Measurements from ENCODE around the gene NDUFB7. TPM values are rescaled to one million over a fixed set of nuclear protein-coding genes. Genes with fewer than 3 reads are reported as not detected.
"Not testable (repeated sequence)": the region's sequence is repeated elsewhere in the genome, so short reads cannot be mapped to it uniquely, and the experiment has no call there.

NDUFB7 gene
- total and polyA plus RNA-seq, 4 experiments from 2014 or later, result 56.6 to 252 (median 122) TPM

DNA sequence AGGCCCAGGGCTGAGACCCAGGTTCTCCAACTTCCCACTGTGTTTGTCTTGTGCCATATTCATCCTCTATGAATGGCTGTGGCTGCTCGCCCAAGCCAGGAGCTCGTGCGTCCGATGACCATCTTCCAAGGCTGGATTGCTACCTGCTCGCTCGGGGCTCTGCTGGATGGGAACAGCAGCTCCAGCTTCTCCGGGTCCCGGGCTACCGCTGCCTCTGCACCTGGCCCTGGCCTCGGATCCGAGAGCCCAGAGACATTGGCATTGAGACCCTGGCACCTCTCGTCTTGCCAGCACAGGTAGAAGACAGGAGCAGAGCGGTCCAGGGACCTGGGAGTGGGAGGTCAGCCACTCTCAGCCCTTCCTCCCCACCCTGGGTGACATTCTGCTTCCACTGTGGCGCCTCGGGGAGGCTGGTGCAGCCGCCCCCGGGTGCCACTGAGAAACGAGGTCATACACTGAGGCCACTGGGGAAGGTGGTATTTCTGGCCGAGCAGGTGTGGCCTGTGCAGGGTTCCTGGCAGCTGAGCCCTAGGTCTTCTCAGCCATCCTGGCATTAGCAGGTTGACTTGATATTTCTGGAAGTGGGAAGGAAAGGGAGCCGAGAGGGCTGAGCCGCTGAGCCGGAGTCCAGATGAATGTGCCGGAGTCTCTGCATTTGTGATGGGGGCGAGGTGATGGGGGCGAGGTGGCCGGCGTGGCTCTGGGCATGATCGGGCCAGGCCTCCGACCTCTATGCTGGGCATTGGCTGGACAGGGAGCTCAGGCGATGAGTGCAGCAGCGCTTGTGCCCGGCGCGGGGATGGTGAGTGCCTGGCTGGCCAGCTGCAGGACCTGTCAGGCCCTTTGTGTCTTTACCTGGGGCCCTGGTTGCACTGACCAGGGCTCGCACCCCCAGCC lies 18.6 kb downstream of the NDUFB7 start:
- H3K36me3 Mint-ChIP-seq, result peaks cover 4 to 17% of the 10 kb centered on the region in 2 donors
- POLR2A ChIA-PET (ENCODE audit: partially characterized antibody), result interaction anchor here (1.5 to 5.4 kb wide), 3 partner anchors 31 to 47 kb away, joined by 4 to 35 read pairs (median 33); partner anchors contain the start of gene DNAJB1
- intact Hi-C loops (cut with micrococcal nuclease), result no loop called here
- peaks cover 29 to 73% (median 44%) of the 10 kb centered on the region in 4 donors for H3K4me1 Mint-ChIP-seq
- Histone ChIP-seq H3K27ac (ENCODE audit: low read depth, low read length) (peak overlapping the region; percentile 13), H3K36me3 (ENCODE audit: insufficient read depth, low read length) (peaks cover 11% of the 10 kb centered on the region), H3K27me3 (ENCODE audit: insufficient read depth, low read length) (no peaks in the 10 kb centered on the region), H3K4me1 (ENCODE audit: insufficient read depth, low read length) (peaks cover 57% of the 10 kb centered on the region), H3K4me3 (ENCODE audit: low read length in 2 of 2) (no peak overlapping the region), H3K9me3 (ENCODE audit: control insufficient read depth in 1 of 2, low read length in 2 of 2) (no peaks in the 10 kb centered on the region)
- H3K4me3 Mint-ChIP-seq, result no peak overlapping the region
- no peak for DNase-seq
- CTCF ChIA-PET (ENCODE audit: partially characterized antibody), result interaction anchor here (0.9 to 12.1 kb wide), 4 partner anchors 9 to 48 kb away, joined by 3 to 142 read pairs (median 37); partner anchors contain the start of gene NDUFB7
- H3K27me3 Mint-ChIP-seq, result no peaks in the 10 kb centered on the region
- H3K9me3 Mint-ChIP-seq, result no peaks in the 10 kb centered on the region
- peak overlapping the region in 6 of 7 donors; percentile 25 to 87 (median 64) for H3K27ac Mint-ChIP-seq

DNA sequence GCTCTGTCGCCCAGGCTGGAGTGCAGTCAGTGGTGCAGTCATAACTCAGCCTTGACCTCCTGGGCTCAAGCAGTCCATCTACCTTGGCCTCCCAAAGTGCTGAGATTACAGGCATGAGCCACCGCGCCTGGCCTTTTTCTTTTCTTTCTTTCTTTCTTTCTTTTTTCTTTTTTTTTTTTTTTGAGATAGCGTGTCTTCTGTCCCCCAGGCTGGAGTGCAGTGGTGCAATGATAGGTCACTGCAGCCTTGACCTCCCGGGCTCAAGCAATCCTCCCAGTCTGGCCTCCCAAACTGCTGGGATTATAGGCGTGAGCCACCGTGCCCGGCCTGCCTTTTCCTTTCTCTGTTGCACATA lies 19.9 kb downstream of the NDUFB7 start:
- H3K27ac ChIP-seq (ENCODE audit: low read depth, low read length); DNase-seq; H3K9me3 ChIP-seq (ENCODE audit: control insufficient read depth in 1 of 2, low read length in 2 of 2); H3K27me3 ChIP-seq (ENCODE audit: insufficient read depth, low read length); intact Hi-C loops (cut with micrococcal nuclease); H3K27me3 Mint-ChIP-seq; H3K4me3 ChIP-seq (ENCODE audit: low read length in 2 of 2); H3K9me3 Mint-ChIP-seq: not testable (repeated sequence)
- Mint-ChIP-seq H3K27ac (peak overlapping the region; percentile 57 to 95 (median 92)), H3K36me3 (peaks cover 4 to 20% of the 10 kb centered on the region in 2 donors), H3K4me3 (peak overlapping the region in 4 of 8 donors; percentile 17 to 64 (median 30)), H3K4me1 (peaks cover 29 to 67% (median 44%) of the 10 kb centered on the region in 4 donors)
- H3K36me3 ChIP-seq (ENCODE audit: insufficient read depth, low read length), result peaks cover 13% of the 10 kb centered on the region
- POLR2A ChIA-PET (ENCODE audit: partially characterized antibody), result interaction anchor here (1.0 to 2.8 kb wide), 5 partner anchors 30 to 57 kb away, joined by 4 to 27 read pairs (median 11); partner anchors contain the start of genes DNAJB1 and GIPC1
- CTCF ChIA-PET (ENCODE audit: partially characterized antibody), result interaction anchor here (0.7 to 12.1 kb wide), 12 partner anchors 8 to 73 kb away, joined by 3 to 142 read pairs (median 5); partner anchors contain the start of gene GIPC1
- peaks cover 52% of the 10 kb centered on the region for H3K4me1 ChIP-seq (ENCODE audit: insufficient read depth, low read length)

DNA sequence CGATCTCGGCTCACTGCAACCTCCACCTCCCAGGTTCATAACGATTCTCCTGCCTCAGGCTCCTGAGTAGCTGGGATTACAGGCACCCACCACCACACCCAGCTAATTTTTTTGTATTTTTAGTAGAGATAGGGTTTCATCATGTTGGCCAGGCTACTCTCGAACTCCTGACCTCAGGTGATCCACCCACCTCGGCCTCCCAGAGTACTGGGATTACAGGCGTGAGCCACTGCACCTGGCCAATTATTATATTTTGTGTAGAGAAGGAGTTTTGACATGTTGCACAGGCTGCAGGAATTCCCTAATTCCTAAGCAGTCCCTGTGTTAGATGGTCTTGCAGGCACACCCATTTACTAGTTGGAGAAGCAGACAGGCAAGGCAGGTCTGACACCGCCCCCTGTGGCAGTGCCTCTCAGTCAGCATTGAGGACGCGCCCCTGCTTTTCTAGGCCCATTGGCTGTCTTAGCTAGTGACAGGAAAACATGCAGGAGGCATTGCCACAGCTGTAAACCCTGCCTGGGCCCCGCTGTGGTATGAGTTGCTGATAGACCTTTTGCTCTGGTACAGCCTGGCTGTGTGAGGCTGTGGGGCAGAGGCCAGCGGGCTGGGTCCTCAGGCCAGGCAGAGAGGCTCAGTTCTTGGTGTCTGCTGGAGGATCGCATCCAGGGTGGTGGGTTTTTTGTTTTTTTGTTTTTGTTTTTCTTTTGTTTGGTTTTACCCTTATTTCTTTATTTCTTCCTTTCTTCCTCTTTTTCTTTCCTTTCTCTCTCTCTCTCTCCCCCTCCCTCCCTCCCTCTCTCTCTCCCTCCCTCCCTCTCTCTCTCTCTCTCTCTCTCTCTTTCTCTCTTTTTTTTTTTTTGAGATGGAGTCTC lies 20.5 kb downstream of the NDUFB7 start:
- peaks cover 26 to 65% (median 40%) of the 10 kb centered on the region in 4 donors for H3K4me1 Mint-ChIP-seq
- H3K36me3 ChIP-seq (ENCODE audit: insufficient read depth, low read length), result peaks cover 13% of the 10 kb centered on the region

DNA sequence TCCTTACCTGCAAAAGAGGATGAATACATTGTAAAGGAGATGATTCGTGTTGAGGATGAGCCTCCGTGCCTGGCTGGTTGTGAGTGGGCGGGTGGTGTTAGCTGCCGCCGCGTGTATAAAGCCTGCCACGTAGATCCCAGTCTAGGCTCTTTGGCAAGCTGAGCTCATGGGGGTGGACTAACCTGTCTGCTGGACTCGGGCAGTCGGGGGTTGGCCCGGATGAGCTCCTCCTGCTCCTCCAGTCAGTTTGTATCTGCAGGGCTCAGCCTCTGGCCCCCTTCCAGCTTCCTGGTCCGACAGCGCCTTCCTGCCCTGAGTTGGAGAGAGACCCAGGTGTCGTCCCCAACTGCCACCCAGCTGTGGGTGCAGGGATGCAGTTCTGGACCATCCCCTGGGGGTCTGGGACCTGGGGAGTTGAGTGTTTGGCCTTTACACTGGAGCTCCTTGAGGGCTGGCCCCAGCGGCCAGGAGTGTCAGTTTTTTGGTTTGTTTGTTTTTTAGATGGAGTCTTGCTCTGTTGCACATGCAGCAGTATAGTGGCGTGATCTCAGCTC lies 21.6 kb downstream of the NDUFB7 start:
- H3K27ac Mint-ChIP-seq, result peak overlapping the region in 4 of 7 donors; percentile 63 to 95 (median 73)
- CTCF ChIA-PET (ENCODE audit: partially characterized antibody), result interaction anchor here (1.0 to 12.1 kb wide), 13 partner anchors 10 to 71 kb away, joined by 4 to 142 read pairs (median 5); partner anchors contain the start of genes GIPC1 and NDUFB7
- Histone ChIP-seq H3K27ac (ENCODE audit: low read depth, low read length) (no peak overlapping the region), H3K9me3 (ENCODE audit: control insufficient read depth in 1 of 2, low read length in 2 of 2) (no peaks in the 10 kb centered on the region), H3K27me3 (ENCODE audit: insufficient read depth, low read length) (no peaks in the 10 kb centered on the region), H3K4me3 (ENCODE audit: low read length in 2 of 2) (no peak overlapping the region), H3K4me1 (ENCODE audit: insufficient read depth, low read length) (peaks cover 38% of the 10 kb centered on the region), H3K36me3 (ENCODE audit: insufficient read depth, low read length) (peaks cover 13% of the 10 kb centered on the region)
- peaks cover 19 to 64% (median 34%) of the 10 kb centered on the region in 4 donors for H3K4me1 Mint-ChIP-seq
- H3K4me3 Mint-ChIP-seq, result peak overlapping the region in 1 of 8 donors; percentile 36
- POLR2A ChIA-PET (ENCODE audit: partially characterized antibody), result interaction anchor here (1.0 to 2.8 kb wide), 6 partner anchors 17 to 63 kb away, joined by 3 to 27 read pairs (median 8); partner anchors contain the start of gene DNAJB1
- intact Hi-C loops (cut with micrococcal nuclease), result no loop called here
- no peak for DNase-seq
- peaks cover 4 to 22% of the 10 kb centered on the region in 2 donors for H3K36me3 Mint-ChIP-seq
- H3K27me3 Mint-ChIP-seq, result no peaks in the 10 kb centered on the region
- H3K9me3 Mint-ChIP-seq, result no peaks in the 10 kb centered on the region

More for the DNA sequence above, 20.5 kb downstream of the NDUFB7 start:
- H3K27me3 ChIP-seq (ENCODE audit: insufficient read depth, low read length); H3K9me3 Mint-ChIP-seq; H3K9me3 ChIP-seq (ENCODE audit: control insufficient read depth in 1 of 2, low read length in 2 of 2); H3K27me3 Mint-ChIP-seq; H3K4me3 ChIP-seq (ENCODE audit: low read length in 2 of 2): not testable (repeated sequence)
- intact Hi-C loops (cut with micrococcal nuclease), result loop anchor here (1.0 kb wide), 2 partner anchors 33 to 46 kb away; partner anchors contain the start of gene DNAJB1
- Histone ChIP-seq H3K27ac (ENCODE audit: low read depth, low read length) (peak overlapping the region; percentile 7), H3K4me1 (ENCODE audit: insufficient read depth, low read length) (peaks cover 46% of the 10 kb centered on the region)
- Mint-ChIP-seq H3K4me3 (peak overlapping the region in 6 of 8 donors; percentile 64 to 74 (median 68)), H3K27ac (peak overlapping the region; percentile 81 to 95 (median 92)), H3K36me3 (peaks cover 4 to 19% of the 10 kb centered on the region in 2 donors)
- POLR2A ChIA-PET (ENCODE audit: partially characterized antibody), result interaction anchor here (1.0 to 2.8 kb wide), 6 partner anchors 30 to 64 kb away, joined by 3 to 27 read pairs (median 8); partner anchors contain the start of genes DNAJB1 and GIPC1
- CTCF ChIA-PET (ENCODE audit: partially characterized antibody), result interaction anchor here (0.7 to 12.1 kb wide), 16 partner anchors 9 to 72 kb away, joined by 3 to 142 read pairs (median 5); partner anchors contain the start of genes GIPC1 and NDUFB7
- peak; percentile 80 to 86 (median 82) for DNase-seq

DNA sequence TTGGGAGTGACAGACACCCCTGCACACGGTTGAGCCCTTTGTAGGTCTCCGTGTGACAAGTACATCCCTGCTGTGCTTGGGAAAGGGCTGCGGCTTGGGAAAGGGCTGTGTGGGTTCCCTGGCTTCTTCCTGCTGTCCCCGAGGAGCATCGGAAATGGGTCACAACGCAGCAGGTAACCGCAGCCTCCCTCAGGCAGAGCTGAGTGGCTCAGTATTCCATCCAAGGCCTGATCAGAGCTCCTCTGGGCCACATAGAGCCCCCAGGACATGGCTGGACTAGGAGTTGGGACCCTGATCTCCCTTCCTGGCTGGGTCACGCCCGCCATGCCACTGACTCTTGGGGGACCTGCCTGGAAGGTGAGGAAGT lies 26.2 kb downstream of the NDUFB7 start:
- Mint-ChIP-seq H3K27ac (no peak overlapping the region), H3K27me3 (no peaks in the 10 kb centered on the region), H3K4me3 (no peak overlapping the region), H3K36me3 (peaks cover 7 to 27% of the 10 kb centered on the region in 2 donors), H3K9me3 (peaks cover 0 to 4% (median 0%) of the 10 kb centered on the region in 8 donors), H3K4me1 (peaks cover 14 to 52% (median 23%) of the 10 kb centered on the region in 4 donors)
- no peak for DNase-seq
- Histone ChIP-seq H3K4me1 (ENCODE audit: insufficient read depth, low read length) (peaks cover 11% of the 10 kb centered on the region), H3K27ac (ENCODE audit: low read depth, low read length) (no peak overlapping the region), H3K27me3 (ENCODE audit: insufficient read depth, low read length) (no peaks in the 10 kb centered on the region), H3K36me3 (ENCODE audit: insufficient read depth, low read length) (peaks cover 9% of the 10 kb centered on the region), H3K4me3 (ENCODE audit: low read length in 2 of 2) (no peak overlapping the region), H3K9me3 (ENCODE audit: control insufficient read depth in 1 of 2, low read length in 2 of 2) (no peaks in the 10 kb centered on the region)
- ChIA-PET POLR2A (ENCODE audit: partially characterized antibody) (interaction anchor here (0.6 to 1.8 kb wide), 2 partner anchors 24 to 34 kb away, joined by 3 to 4 read pairs; no protein-coding TSS in a partner anchor), CTCF (ENCODE audit: partially characterized antibody) (interaction anchor here (1.2 kb wide), 1 partner anchor 14 kb away, joined by 3 read pairs; no protein-coding TSS in a partner anchor)
- intact Hi-C loops (cut with micrococcal nuclease), result no loop called here

DNA sequence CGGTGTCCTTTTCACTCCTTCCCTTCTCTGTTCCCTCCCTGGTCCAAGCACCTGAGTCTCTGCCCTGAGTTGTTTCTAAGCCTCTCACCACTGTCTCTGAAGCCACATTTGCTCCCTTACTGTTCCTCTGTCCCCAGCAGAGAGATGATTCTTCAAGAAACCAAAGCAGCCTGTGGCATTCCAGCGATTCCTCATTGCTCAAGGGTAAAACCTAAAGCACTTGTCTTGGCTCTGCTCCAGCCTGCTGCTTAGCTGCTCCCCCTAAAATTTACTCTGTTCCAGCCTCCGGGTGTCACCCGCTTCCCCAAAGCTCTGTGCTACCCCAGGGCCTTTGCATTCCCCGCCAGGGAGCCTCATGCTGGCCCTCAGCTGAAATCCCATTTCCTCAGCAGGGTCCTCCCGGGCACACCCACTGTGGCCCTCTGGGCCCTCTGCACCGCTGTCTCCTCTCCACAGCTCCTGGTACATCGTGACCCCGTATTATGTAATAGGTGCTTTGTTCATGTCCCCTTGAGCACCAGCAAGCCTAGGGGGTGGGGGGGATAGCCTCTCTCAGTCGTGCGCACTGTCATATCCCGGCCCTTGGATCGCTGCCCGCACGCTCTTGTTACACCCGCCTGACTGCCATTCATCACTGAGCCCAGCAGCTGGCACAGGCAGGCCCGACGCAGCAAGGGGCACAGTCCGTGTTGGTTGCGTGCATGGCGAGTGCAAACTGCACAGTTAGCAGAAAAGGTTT lies 26.7 kb downstream of the NDUFB7 start:
- H3K4me1 Mint-ChIP-seq, result peaks cover 12 to 50% (median 21%) of the 10 kb centered on the region in 4 donors
- no peak for DNase-seq
- peaks cover 6% of the 10 kb centered on the region for H3K4me1 ChIP-seq (ENCODE audit: insufficient read depth, low read length)
- ChIA-PET CTCF (ENCODE audit: partially characterized antibody) (interaction anchor here (1.2 to 2.6 kb wide), 2 partner anchors 11 to 13 kb away, joined by 3 to 11 read pairs; no protein-coding TSS in a partner anchor), POLR2A (ENCODE audit: partially characterized antibody) (interaction anchor here (0.6 kb wide), 1 partner anchor 33 kb away, joined by 3 read pairs; no protein-coding TSS in a partner anchor)
- H3K27ac ChIP-seq (ENCODE audit: low read depth, low read length), result no peak overlapping the region
- peak overlapping the region in 3 of 7 donors; percentile 19 to 44 (median 42) for H3K27ac Mint-ChIP-seq
- H3K9me3 ChIP-seq (ENCODE audit: control insufficient read depth in 1 of 2, low read length in 2 of 2), result no peaks in the 10 kb centered on the region
- H3K27me3 Mint-ChIP-seq, result no peaks in the 10 kb centered on the region
- intact Hi-C loops (cut with micrococcal nuclease), result no loop called here
- peaks cover 7 to 27% of the 10 kb centered on the region in 2 donors for H3K36me3 Mint-ChIP-seq
- peaks cover 6% of the 10 kb centered on the region for H3K36me3 ChIP-seq (ENCODE audit: insufficient read depth, low read length)
- no peaks in the 10 kb centered on the region for H3K27me3 ChIP-seq (ENCODE audit: insufficient read depth, low read length)
- H3K4me3 Mint-ChIP-seq, result no peak overlapping the region
- H3K4me3 ChIP-seq (ENCODE audit: low read length in 2 of 2), result no peak overlapping the region
- peaks cover 0 to 4% (median 0%) of the 10 kb centered on the region in 8 donors for H3K9me3 Mint-ChIP-seq
